IMR-90 (cell line): ENCODE results near the gene ADSS1.

Source experiments
- CEBPB ChIP-seq: IDR thresholded peaks from 2 replicates; pipeline ENCODE4 v1.6.1; 2012; ENCODE audit warnings: low read depth, low read length, improper control_type of control experiment
- POLR2A ChIP-seq: IDR thresholded peaks from 2 replicates; pipeline ENCODE4 v1.6.1; 2012; ENCODE audit warnings: mild to moderate bottlenecking, low read depth, low read length

GRCh38 chr14:104742586-104743455 is 18.8 kb downstream of the ADSS1 start:
- TF ChIP-seq POLR2A (no peak), CEBPB (no peak)
